NCI-H2171 treated with DMSO at 0.1 percent for 48 hours (cell line): ENCODE data around the gene STARD9.
A peak's percentile ranks its signal among the peaks of the same experiment; 100 is the strongest.

Source experiments
- DNase-seq: peaks from one replicate; lab custom pipeline; 2025; lab: John Stamatoyannopoulos, UW

STARD9 gene

GRCh38 chr15:42694398-42694797, 119.0 kb downstream of the STARD9 start:
- no peak for DNase-seq

- no peak for DNase-seq
Observed at GRCh38 chr15:42695527-42696071, 120.2 kb downstream of the STARD9 start.

GRCh38 chr15:42696626-42697025, 121.2 kb downstream of the STARD9 start:
- DNase-seq: no peak

- peak; percentile 64 for DNase-seq
Observed at GRCh38 chr15:42704492-42704926, 129.1 kb downstream of the STARD9 start.

- no peak for DNase-seq
Observed at GRCh38 chr15:42705336-42705735, 129.9 kb downstream of the STARD9 start.

GRCh38 chr15:42707068-42707467, 131.7 kb downstream of the STARD9 start:
- no peak for DNase-seq

- DNase-seq: no peak
Observed at GRCh38 chr15:42707873-42708544, 132.6 kb downstream of the STARD9 start.

GRCh38 chr15:42710662-42711061, 135.3 kb downstream of the STARD9 start:
- no peak for DNase-seq

GRCh38 chr15:42711746-42712145, 136.3 kb downstream of the STARD9 start:
- DNase-seq: no peak

- peak; percentile 68 for DNase-seq
Observed at GRCh38 chr15:42712584-42712983, 137.2 kb downstream of the STARD9 start.

GRCh38 chr15:42716125-42716524, 140.7 kb downstream of the STARD9 start:
- no peak for DNase-seq

- no peak for DNase-seq
Observed at GRCh38 chr15:42716626-42717025, 141.2 kb downstream of the STARD9 start.

GRCh38 chr15:42719043-42719442, 143.6 kb downstream of the STARD9 start:
- DNase-seq: no peak

- no peak for DNase-seq
Observed at GRCh38 chr15:42720071-42720470, 144.7 kb downstream of the STARD9 start.

GRCh38 chr15:42721016-42721415, 145.6 kb downstream of the STARD9 start:
- DNase-seq: no peak

GRCh38 chr15:42721916-42722315, 146.5 kb downstream of the STARD9 start:
- no peak for DNase-seq

- DNase-seq: no peak
Observed at GRCh38 chr15:42723068-42723467, 147.7 kb downstream of the STARD9 start.

GRCh38 chr15:42724276-42724675, 148.9 kb downstream of the STARD9 start:
- no peak for DNase-seq

- DNase-seq: no peak
Observed at GRCh38 chr15:42725331-42725903, 150.0 kb downstream of the STARD9 start.

GRCh38 chr15:42726114-42726513, 150.7 kb downstream of the STARD9 start:
- peak; percentile 98 for DNase-seq

- DNase-seq: peak; percentile 28
Observed at GRCh38 chr15:42727750-42728381, 152.5 kb downstream of the STARD9 start.

GRCh38 chr15:42728560-42728959, 153.2 kb downstream of the STARD9 start:
- peak; percentile 34 for DNase-seq

- no peak for DNase-seq
Observed at GRCh38 chr15:42728972-42729371, 153.6 kb downstream of the STARD9 start.
